GM23338 (cell line): Measurements from ENCODE around the gene MYH7. TPM values are rescaled to one million over a fixed set of nuclear protein-coding genes. Genes with fewer than 3 reads are reported as not detected.
"Not testable (repeated sequence)": the region's sequence is repeated elsewhere in the genome, so short reads cannot be mapped to it uniquely, and the experiment has no call there.

Experiments
- ATAC-seq: fragments of 200-7000 bp; cut with Tn5 transposase; 3 replicates; pipeline ENCODE4 v1.9.1; 2020
- DNase-seq: peaks from one replicate; pipeline ENCODE4 v3.0.0-alpha.2; 2015; ENCODE audit warnings: low spot score
- H2AFZ ChIP-seq: fragments of 200-600 bp; sonication (generic); 2 replicates; pipeline ENCODE4 v1.8.0; 2016; ENCODE audit warnings: antibody characterized with exemption, mild to moderate bottlenecking, moderate library complexity
- H3F3A ChIP-seq: fragments of 200-600 bp; sonication (generic); replicated peaks from 2 replicates; pipeline ENCODE4 v1.8.0; 2017; ENCODE audit warnings: antibody characterized with exemption, mixed run types, low read depth
- H3K27ac ChIP-seq: fragments of 200-600 bp; sonication (generic); 2 replicates; pipeline ENCODE4 v1.6.1; 2016; ENCODE audit warnings: low read depth
- H3K27me3 ChIP-seq: fragments of 200-600 bp; sonication (generic); 2 replicates; pipeline ENCODE4 v1.8.0; 2016; ENCODE audit warnings: mild to moderate bottlenecking, mixed run types, moderate library complexity; ENCODE audit not compliant: insufficient read depth
- H3K36me3 ChIP-seq: fragments of 200-600 bp; sonication (generic); 2 replicates; pipeline ENCODE4 v1.8.0; 2016; ENCODE audit warnings: mild to moderate bottlenecking; ENCODE audit not compliant: insufficient read depth
- H3K4me1 ChIP-seq: fragments of 200-600 bp; sonication (generic); 2 replicates; pipeline ENCODE4 v1.8.0; 2016; ENCODE audit warnings: mild to moderate bottlenecking, moderate library complexity; ENCODE audit not compliant: insufficient read depth
- H3K4me2 ChIP-seq: fragments of 200-600 bp; sonication (generic); 2 replicates; pipeline ENCODE4 v1.7.1; 2017; ENCODE audit warnings: mixed run types
- H3K4me3 ChIP-seq: fragments of 200-600 bp; sonication (generic); 2 replicates; pipeline ENCODE4 v1.6.1; 2016; ENCODE audit warnings: mixed run types
- H3K79me2 ChIP-seq: fragments of 200-600 bp; sonication (generic); replicated peaks from 2 replicates; pipeline ENCODE4 v1.8.0; 2017; ENCODE audit warnings: mild to moderate bottlenecking; ENCODE audit not compliant: insufficient read depth
- H3K9me2 ChIP-seq: fragments of 200-600 bp; sonication (generic); 2 replicates; pipeline ENCODE4 v1.8.0; 2017; ENCODE audit not compliant: insufficient read depth
- H4K20me1 ChIP-seq: fragments of 200-600 bp; sonication (generic); replicated peaks from 2 replicates; pipeline ENCODE4 v1.8.0; 2017; ENCODE audit warnings: mild to moderate bottlenecking; ENCODE audit not compliant: insufficient read depth
- H3K27ac Mint-ChIP-seq: 2 replicates; pipeline ENCODE4 v1.8.0; 2020; ENCODE audit warnings: inconsistent platforms, mild to moderate bottlenecking, moderate library complexity, mixed read lengths
- H3K27me3 Mint-ChIP-seq: 3 replicates; pipeline ENCODE4 v1.8.0; 2022; ENCODE audit warnings: low read depth, mild to moderate bottlenecking, moderate library complexity, mixed read lengths, inconsistent platforms; ENCODE audit not compliant: insufficient read depth, poor library complexity
- H3K36me3 Mint-ChIP-seq: 3 replicates; pipeline ENCODE4 v1.8.0; 2021; ENCODE audit warnings: low read depth, mild to moderate bottlenecking, inconsistent platforms, moderate library complexity, mixed read lengths
- H3K4me1 Mint-ChIP-seq: 3 replicates; pipeline ENCODE4 v1.8.0; 2020; ENCODE audit warnings: mild to moderate bottlenecking, inconsistent platforms, mixed read lengths
- H3K4me3 Mint-ChIP-seq: 3 replicates; pipeline ENCODE4 v1.8.0; 2021; ENCODE audit warnings: moderate library complexity, mild to moderate bottlenecking, inconsistent platforms, mixed read lengths
- H3K9me3 Mint-ChIP-seq: 3 replicates; pipeline ENCODE4 v1.8.0; 2020; ENCODE audit warnings: moderate library complexity, mild to moderate bottlenecking, inconsistent platforms, mixed read lengths
- CREB1 ChIP-seq: fragments of 250-450 bp; sonication (Bioruptor Pico); IDR thresholded peaks from 2 replicates; pipeline ENCODE4 v1.5.0; 2020; ENCODE audit warnings: low read depth, mild to moderate bottlenecking, moderate library complexity
- EZH2phosphoT487 ChIP-seq: fragments of 200-600 bp; sonication (generic); IDR thresholded peaks from one replicate; pipeline ENCODE4 v1.8.1; 2018; ENCODE audit warnings: antibody characterized with exemption; ENCODE audit not compliant: unreplicated experiment
- ZNF114 ChIP-seq: fragments of 250-450 bp; sonication (Bioruptor Pico); IDR thresholded peaks from 2 replicates; pipeline ENCODE4 v1.5.0; 2020; ENCODE audit warnings: mild to moderate bottlenecking, moderate library complexity
- polyA plus RNA-seq: library from polyadenylated mRNA; unstranded; fragments of >200 nt; fragmentation: Nextera tagmentation; extraction: Ambion mirVana; gene quantifications from 2 replicates; pipeline ENCODE4 v1.2.1, GENCODE V29; 2016
- total RNA-seq: library from RNA; depleted of rRNA; stranded (reverse); fragments of >200 nt; shearing (Covaris generic); gene quantifications from 2 replicates; pipeline ENCODE4 v1.2.3, GENCODE V29; 2014
- TF ChIP-seq, protein P1 (sequence below): fragments of 250-450 bp; sonication (Bioruptor Pico); IDR thresholded peaks from 2 replicates; pipeline ENCODE4 v1.5.0; 2020; ENCODE audit warnings: mild to moderate bottlenecking, moderate library complexity
- TF ChIP-seq, protein P2 (sequence below): IDR thresholded peaks from 2 replicates; pipeline ENCODE4 v1.6.1; 2016; ENCODE audit warnings: antibody characterized with exemption

Gene MYH7
- total and polyA plus RNA-seq, 2 experiments from 2014 or later, result not detected

DNA sequence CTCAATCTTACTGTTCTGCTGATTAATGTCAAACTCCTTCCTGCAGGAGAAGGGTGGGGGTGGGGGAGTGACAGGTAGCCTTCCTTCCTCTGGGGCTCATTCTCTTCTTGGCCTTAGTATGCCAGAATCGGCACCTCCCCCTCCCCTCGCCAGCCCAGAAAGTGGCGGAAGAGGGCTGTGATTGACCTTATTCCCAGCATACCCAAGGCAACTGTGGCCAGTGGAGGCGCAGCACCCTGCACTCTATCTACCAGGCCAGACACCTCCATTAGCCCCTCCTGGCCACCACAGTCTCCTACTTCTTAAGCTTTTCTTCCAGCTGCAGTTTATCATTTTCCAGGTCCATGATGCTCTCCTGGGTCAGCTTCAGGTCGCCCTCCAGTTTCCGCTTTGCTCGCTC is 42.8 kb downstream of the MYH7 start:
- Mint-ChIP-seq H3K4me3 (no peak overlapping the region), H3K27me3 (peaks cover 11% of the 10 kb centered on the region), H3K9me3 (peaks cover 3% of the 10 kb centered on the region), H3K36me3 (no peaks in the 10 kb centered on the region; the same call in 2 of the 3 replicates), H3K4me1 (peaks cover 16% of the 10 kb centered on the region), H3K27ac (no peak overlapping the region)
- Histone ChIP-seq H3K27me3 (no peaks in the 10 kb centered on the region), H4K20me1 (no peaks in the 10 kb centered on the region), H3F3A (no peaks in the 10 kb centered on the region), H3K9me2 (peaks cover 19% of the 10 kb centered on the region; the same call in 1 of the 2 replicates), H3K4me2 (no peak overlapping the region), H3K79me2 (no peaks in the 10 kb centered on the region), H3K27ac (no peak overlapping the region), H3K4me1 (peaks cover 6% of the 10 kb centered on the region; the same call in 1 of the 2 replicates), H3K4me3 (no peak overlapping the region), H2AFZ (0 out of 2 replicates have a peak overlapping the region, but pooled peaks have one; percentile 47), H3K36me3 (no peaks in the 10 kb centered on the region)
- TF ChIP-seq, protein P1, sequence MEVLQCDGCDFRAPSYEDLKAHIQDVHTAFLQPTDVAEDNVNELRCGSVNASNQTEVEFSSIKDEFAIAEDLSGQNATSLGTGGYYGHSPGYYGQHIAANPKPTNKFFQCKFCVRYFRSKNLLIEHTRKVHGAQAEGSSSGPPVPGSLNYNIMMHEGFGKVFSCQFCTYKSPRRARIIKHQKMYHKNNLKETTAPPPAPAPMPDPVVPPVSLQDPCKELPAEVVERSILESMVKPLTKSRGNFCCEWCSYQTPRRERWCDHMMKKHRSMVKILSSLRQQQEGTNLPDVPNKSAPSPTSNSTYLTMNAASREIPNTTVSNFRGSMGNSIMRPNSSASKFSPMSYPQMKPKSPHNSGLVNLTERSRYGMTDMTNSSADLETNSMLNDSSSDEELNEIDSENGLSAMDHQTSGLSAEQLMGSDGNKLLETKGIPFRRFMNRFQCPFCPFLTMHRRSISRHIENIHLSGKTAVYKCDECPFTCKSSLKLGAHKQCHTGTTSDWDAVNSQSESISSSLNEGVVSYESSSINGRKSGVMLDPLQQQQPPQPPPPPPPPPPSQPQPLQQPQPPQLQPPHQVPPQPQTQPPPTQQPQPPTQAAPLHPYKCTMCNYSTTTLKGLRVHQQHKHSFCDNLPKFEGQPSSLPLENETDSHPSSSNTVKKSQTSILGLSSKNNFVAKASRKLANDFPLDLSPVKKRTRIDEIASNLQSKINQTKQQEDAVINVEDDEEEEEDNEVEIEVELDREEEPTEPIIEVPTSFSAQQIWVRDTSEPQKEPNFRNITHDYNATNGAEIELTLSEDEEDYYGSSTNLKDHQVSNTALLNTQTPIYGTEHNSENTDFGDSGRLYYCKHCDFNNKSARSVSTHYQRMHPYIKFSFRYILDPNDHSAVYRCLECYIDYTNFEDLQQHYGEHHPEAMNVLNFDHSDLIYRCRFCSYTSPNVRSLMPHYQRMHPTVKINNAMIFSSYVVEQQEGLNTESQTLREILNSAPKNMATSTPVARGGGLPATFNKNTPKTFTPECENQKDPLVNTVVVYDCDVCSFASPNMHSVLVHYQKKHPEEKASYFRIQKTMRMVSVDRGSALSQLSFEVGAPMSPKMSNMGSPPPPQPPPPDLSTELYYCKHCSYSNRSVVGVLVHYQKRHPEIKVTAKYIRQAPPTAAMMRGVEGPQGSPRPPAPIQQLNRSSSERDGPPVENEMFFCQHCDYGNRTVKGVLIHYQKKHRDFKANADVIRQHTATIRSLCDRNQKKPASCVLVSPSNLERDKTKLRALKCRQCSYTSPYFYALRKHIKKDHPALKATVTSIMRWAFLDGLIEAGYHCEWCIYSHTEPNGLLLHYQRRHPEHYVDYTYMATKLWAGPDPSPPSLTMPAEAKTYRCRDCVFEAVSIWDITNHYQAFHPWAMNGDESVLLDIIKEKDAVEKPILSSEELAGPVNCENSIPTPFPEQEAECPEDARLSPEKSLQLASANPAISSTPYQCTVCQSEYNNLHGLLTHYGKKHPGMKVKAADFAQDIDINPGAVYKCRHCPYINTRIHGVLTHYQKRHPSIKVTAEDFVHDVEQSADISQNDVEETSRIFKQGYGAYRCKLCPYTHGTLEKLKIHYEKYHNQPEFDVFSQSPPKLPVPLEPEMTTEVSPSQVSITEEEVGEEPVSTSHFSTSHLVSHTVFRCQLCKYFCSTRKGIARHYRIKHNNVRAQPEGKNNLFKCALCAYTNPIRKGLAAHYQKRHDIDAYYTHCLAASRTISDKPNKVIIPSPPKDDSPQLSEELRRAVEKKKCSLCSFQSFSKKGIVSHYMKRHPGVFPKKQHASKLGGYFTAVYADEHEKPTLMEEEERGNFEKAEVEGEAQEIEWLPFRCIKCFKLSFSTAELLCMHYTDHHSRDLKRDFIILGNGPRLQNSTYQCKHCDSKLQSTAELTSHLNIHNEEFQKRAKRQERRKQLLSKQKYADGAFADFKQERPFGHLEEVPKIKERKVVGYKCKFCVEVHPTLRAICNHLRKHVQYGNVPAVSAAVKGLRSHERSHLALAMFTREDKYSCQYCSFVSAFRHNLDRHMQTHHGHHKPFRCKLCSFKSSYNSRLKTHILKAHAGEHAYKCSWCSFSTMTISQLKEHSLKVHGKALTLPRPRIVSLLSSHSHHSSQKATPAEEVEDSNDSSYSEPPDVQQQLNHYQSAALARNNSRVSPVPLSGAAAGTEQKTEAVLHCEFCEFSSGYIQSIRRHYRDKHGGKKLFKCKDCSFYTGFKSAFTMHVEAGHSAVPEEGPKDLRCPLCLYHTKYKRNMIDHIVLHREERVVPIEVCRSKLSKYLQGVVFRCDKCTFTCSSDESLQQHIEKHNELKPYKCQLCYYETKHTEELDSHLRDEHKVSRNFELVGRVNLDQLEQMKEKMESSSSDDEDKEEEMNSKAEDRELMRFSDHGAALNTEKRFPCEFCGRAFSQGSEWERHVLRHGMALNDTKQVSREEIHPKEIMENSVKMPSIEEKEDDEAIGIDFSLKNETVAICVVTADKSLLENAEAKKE, result no peak
- TF ChIP-seq CREB1 (no peak), ZNF114 (CRISPR knock-in tag) (no peak), EZH2phosphoT487 (no peak)
- TF ChIP-seq, protein P2, sequence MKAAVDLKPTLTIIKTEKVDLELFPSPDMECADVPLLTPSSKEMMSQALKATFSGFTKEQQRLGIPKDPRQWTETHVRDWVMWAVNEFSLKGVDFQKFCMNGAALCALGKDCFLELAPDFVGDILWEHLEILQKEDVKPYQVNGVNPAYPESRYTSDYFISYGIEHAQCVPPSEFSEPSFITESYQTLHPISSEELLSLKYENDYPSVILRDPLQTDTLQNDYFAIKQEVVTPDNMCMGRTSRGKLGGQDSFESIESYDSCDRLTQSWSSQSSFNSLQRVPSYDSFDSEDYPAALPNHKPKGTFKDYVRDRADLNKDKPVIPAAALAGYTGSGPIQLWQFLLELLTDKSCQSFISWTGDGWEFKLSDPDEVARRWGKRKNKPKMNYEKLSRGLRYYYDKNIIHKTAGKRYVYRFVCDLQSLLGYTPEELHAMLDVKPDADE, result no peak
- DNase-seq, result peak; percentile 17
- peak; percentile 59 for ATAC-seq

DNA sequence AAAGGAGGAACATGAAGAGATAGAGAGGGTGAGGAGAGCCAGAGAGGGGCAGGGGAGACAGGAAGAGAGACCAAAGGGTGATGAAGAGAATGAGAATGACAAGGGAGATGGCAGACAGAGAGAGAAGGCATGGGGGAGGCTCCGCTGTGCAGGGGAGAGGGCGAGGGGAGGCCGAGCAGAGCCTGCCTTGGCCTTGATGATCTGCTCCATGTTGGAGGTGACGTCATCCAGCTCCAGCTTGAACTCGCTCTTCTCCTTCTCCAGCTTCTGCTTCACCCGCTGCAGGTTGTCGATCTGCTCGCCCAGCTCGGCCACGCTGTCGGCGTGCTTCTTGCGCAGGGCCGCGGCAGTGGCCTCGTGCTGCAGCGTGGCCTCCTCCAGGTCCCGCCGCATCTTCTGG is 45.6 kb downstream of the MYH7 start:
- not testable (repeated sequence) for H3K4me3 Mint-ChIP-seq, ATAC-seq, H3K36me3 Mint-ChIP-seq, H4K20me1 ChIP-seq, H3K4me2 ChIP-seq, DNase-seq, H3K27ac Mint-ChIP-seq, H3K36me3 ChIP-seq, H3K27ac ChIP-seq, H3K9me3 Mint-ChIP-seq, H3K79me2 ChIP-seq, H3K4me3 ChIP-seq, H3K4me1 ChIP-seq, H3K27me3 ChIP-seq, H3F3A ChIP-seq
- Histone ChIP-seq H2AFZ (0 out of 2 replicates have a peak overlapping the region, but pooled peaks have one; percentile 38), H3K9me2 (peaks cover 19% of the 10 kb centered on the region; the same call in 1 of the 2 replicates)
- Mint-ChIP-seq H3K4me1 (peaks cover 16% of the 10 kb centered on the region), H3K27me3 (peaks cover 11% of the 10 kb centered on the region)
